HG02610 (cell line): Measurements from ENCODE around the gene PSMB9.
"Not testable (repeated sequence)": the region's sequence is repeated elsewhere in the genome, so short reads cannot be mapped to it uniquely, and the experiment has no call there.

Source experiments
- ATAC-seq: cut with Tn5 transposase; IDR thresholded peaks from one replicate; pipeline ENCODE4 v1.9.1; 2021; ENCODE audit warnings: mild to moderate bottlenecking, moderate library complexity; ENCODE audit not compliant: unreplicated experiment

The PSMB9 gene

GRCh38 chr6:32858194-32858593 is 4.2 kb downstream of the PSMB9 start:
- no peak for ATAC-seq

GRCh38 chr6:32860674-32861073 is 6.7 kb downstream of the PSMB9 start:
- ATAC-seq, result no peak

- no peak for ATAC-seq
Observed at GRCh38 chr6:32862725-32863124, 8.7 kb downstream of the PSMB9 start.

- no peak for ATAC-seq
Observed at GRCh38 chr6:32865724-32866443, 11.9 kb downstream of the PSMB9 start.

- no peak for ATAC-seq
Observed at GRCh38 chr6:32867022-32867477, 13.1 kb downstream of the PSMB9 start.

GRCh38 chr6:32867554-32868256 is 13.7 kb downstream of the PSMB9 start:
- no peak for ATAC-seq

- no peak for ATAC-seq
Observed at GRCh38 chr6:32868257-32868788, 14.3 kb downstream of the PSMB9 start.

GRCh38 chr6:32873947-32874346 is 20.0 kb downstream of the PSMB9 start:
- not testable (repeated sequence) for ATAC-seq

GRCh38 chr6:32876603-32877002 is 22.6 kb downstream of the PSMB9 start:
- no peak for ATAC-seq

- ATAC-seq, result no peak
Observed at GRCh38 chr6:32879691-32880090, 25.7 kb downstream of the PSMB9 start.

GRCh38 chr6:32880962-32881361 is 27.0 kb downstream of the PSMB9 start:
- not testable (repeated sequence) for ATAC-seq

- no peak for ATAC-seq
Observed at GRCh38 chr6:32882879-32883250, 28.9 kb downstream of the PSMB9 start.

- ATAC-seq, result no peak
Observed at GRCh38 chr6:32883789-32884188, 29.8 kb downstream of the PSMB9 start.

- ATAC-seq, result no peak
Observed at GRCh38 chr6:32885698-32886286, 31.8 kb downstream of the PSMB9 start.

- ATAC-seq, result no peak
Observed at GRCh38 chr6:32886681-32887383, 32.8 kb downstream of the PSMB9 start.

GRCh38 chr6:32887616-32888015 is 33.6 kb downstream of the PSMB9 start:
- ATAC-seq, result no peak

- no peak for ATAC-seq
Observed at GRCh38 chr6:32888576-32888975, 34.6 kb downstream of the PSMB9 start.

- no peak for ATAC-seq
Observed at GRCh38 chr6:32889533-32889932, 35.5 kb downstream of the PSMB9 start.

- ATAC-seq, result no peak
Observed at GRCh38 chr6:32890831-32891230, 36.8 kb downstream of the PSMB9 start.

- peak; percentile 94 for ATAC-seq
Observed at GRCh38 chr6:32894085-32895005, 40.4 kb downstream of the PSMB9 start.
